OCI-LY7 (cell line): ENCODE measurements around the gene GDPD2. TPM values are rescaled to one million over a fixed set of nuclear protein-coding genes. Genes with fewer than 3 reads are reported as not detected.

ENCODE experiments used
- BruUV-seq: library from RNA; stranded (reverse); fragments of 400-500 nt; replicated peaks from 2 replicates; lab custom pipeline; 2021; lab: Mats Ljungman, UMichigan
- CTCF ChIA-PET: fragments of 300-600 bp; sonication (Branson Sonifier 250); formaldehyde crosslinking; loops from one replicate; lab custom pipeline; 2022; ENCODE audit warnings: antibody characterized with exemption; ENCODE audit not compliant: unreplicated experiment; lab: Charles Lee
- POLR2A ChIA-PET: fragments of 300-600 bp; sonication (Branson Sonifier 250); formaldehyde crosslinking; loops from one replicate; lab custom pipeline; 2022; ENCODE audit warnings: antibody characterized with exemption; lab: Charles Lee
- DNase-seq: peaks from one replicate; pipeline ENCODE4 v3.0.0-alpha.2; 2015; ENCODE audit warnings: low spot score
- H2AFZ ChIP-seq: fragments of 200-600 bp; sonication (generic), shearing (Covaris generic); 2 replicates; pipeline ENCODE4 v1.6.1; 2014; ENCODE audit warnings: mild to moderate bottlenecking, antibody characterized with exemption, low read length, moderate library complexity
- H3K27ac ChIP-seq: fragments of 200-600 bp; sonication (generic); 2 replicates; pipeline ENCODE4 v1.5.1; 2014; ENCODE audit warnings: mixed run types, low read depth, mild to moderate bottlenecking, moderate library complexity, low read length, inconsistent platforms; ENCODE audit not compliant: poor library complexity, severe bottlenecking
- H3K36me3 ChIP-seq: fragments of 200-600 bp; sonication (generic); 2 replicates; pipeline ENCODE4 v1.6.1; 2014; ENCODE audit warnings: mild to moderate bottlenecking, antibody characterized with exemption, low read length, moderate library complexity, mixed read lengths; ENCODE audit not compliant: insufficient read depth
- H3K4me1 ChIP-seq: fragments of 200-600 bp; sonication (generic); 2 replicates; pipeline ENCODE4 v1.5.1; 2014; ENCODE audit warnings: mild to moderate bottlenecking, low read length; ENCODE audit not compliant: insufficient read depth, poor library complexity, severe bottlenecking
- H3K4me2 ChIP-seq: fragments of 200-600 bp; sonication (generic); 2 replicates; pipeline ENCODE4 v1.6.1; 2014; ENCODE audit warnings: mild to moderate bottlenecking, low read length
- H3K4me3 ChIP-seq: fragments of 200-600 bp; sonication (generic); 2 replicates; pipeline ENCODE4 v1.5.1; 2014; ENCODE audit warnings: mild to moderate bottlenecking, low read depth, low read length; ENCODE audit not compliant: poor library complexity, severe bottlenecking
- H3K79me2 ChIP-seq: fragments of 200-600 bp; sonication (generic); 2 replicates; pipeline ENCODE4 v1.6.1; 2016; ENCODE audit warnings: low read depth, mild to moderate bottlenecking, low read length, moderate library complexity, mixed read lengths; ENCODE audit not compliant: insufficient read depth
- H3K9me2 ChIP-seq: fragments of 200-600 bp; sonication (generic); 2 replicates; pipeline ENCODE4 v1.6.1; 2016; ENCODE audit warnings: mild to moderate bottlenecking, low read length, mixed read lengths; ENCODE audit not compliant: insufficient read depth
- H3K9me3 ChIP-seq: fragments of 200-600 bp; sonication (generic); 2 replicates; pipeline ENCODE4 v1.6.1; 2014; ENCODE audit warnings: mild to moderate bottlenecking, mixed run types, low read length, mixed read lengths
- H4K20me1 ChIP-seq: fragments of 200-600 bp; sonication (generic); 2 replicates; pipeline ENCODE4 v1.6.1; 2014; ENCODE audit warnings: mild to moderate bottlenecking, antibody characterized with exemption, low read length, moderate library complexity, mixed read lengths; ENCODE audit not compliant: insufficient read depth
- CTCF ChIP-seq: fragments of 200-600 bp; sonication (generic); conservative IDR thresholded peaks from 2 replicates; pipeline ENCODE4 v1.5.1; 2014; ENCODE audit warnings: mild to moderate bottlenecking, antibody characterized with exemption, low read length, moderate library complexity, mixed read lengths
- EZH2phosphoT487 ChIP-seq: fragments of 200-600 bp; sonication (generic); IDR thresholded peaks from 2 replicates; pipeline ENCODE4 v1.6.1; 2018; ENCODE audit warnings: low read depth, borderline replicate concordance, mild to moderate bottlenecking, mixed run types, antibody characterized with exemption, low read length, moderate library complexity, mixed read lengths
- intact Hi-C: fragments of 100-400 bp; cut with micrococcal nuclease; formaldehyde crosslinking; loops from one replicate; pipeline ENCODE4 v1.10.0; 2022; ENCODE audit not compliant: unreplicated experiment
- total RNA-seq, 2 experiments: library from RNA; depleted of rRNA in 1 of 2; stranded (reverse); fragments of >200 nt in 1 of 2; shearing (Covaris generic) in 1 of 2; gene quantifications; 2 replicates each; pipeline ENCODE4 v1.2.3, GENCODE V29; 2014 to 2022

The GDPD2 gene
- total RNA-seq, 2 experiments from 2014 or later: 0.16 TPM; not detected in 1

GRCh38 chrX:70424801-70425200 is 1.7 kb downstream of the GDPD2 start:
- no peaks in the 10 kb centered on the region for H3K4me1 ChIP-seq
- POLR2A ChIA-PET: no interaction called here
- H2AFZ ChIP-seq: no peak overlapping the region
- no TSS peak for BruUV-seq
- H3K79me2 ChIP-seq: no peaks in the 10 kb centered on the region
- H3K4me2 ChIP-seq: no peak overlapping the region
- no peak overlapping the region for H3K4me3 ChIP-seq
- H3K27ac ChIP-seq: no peak overlapping the region
- no peaks in the 10 kb centered on the region for H4K20me1 ChIP-seq
- no peaks in the 10 kb centered on the region for H3K9me2 ChIP-seq
- intact Hi-C loops: no loop called here
- peaks cover 17% of the 10 kb centered on the region for H3K36me3 ChIP-seq
- DNase-seq: no peak
- no peak for TF ChIP-seq CTCF
- TF ChIP-seq EZH2phosphoT487: no peak
- H3K9me3 ChIP-seq: no peaks in the 10 kb centered on the region
- CTCF ChIA-PET: no interaction called here

DNA sequence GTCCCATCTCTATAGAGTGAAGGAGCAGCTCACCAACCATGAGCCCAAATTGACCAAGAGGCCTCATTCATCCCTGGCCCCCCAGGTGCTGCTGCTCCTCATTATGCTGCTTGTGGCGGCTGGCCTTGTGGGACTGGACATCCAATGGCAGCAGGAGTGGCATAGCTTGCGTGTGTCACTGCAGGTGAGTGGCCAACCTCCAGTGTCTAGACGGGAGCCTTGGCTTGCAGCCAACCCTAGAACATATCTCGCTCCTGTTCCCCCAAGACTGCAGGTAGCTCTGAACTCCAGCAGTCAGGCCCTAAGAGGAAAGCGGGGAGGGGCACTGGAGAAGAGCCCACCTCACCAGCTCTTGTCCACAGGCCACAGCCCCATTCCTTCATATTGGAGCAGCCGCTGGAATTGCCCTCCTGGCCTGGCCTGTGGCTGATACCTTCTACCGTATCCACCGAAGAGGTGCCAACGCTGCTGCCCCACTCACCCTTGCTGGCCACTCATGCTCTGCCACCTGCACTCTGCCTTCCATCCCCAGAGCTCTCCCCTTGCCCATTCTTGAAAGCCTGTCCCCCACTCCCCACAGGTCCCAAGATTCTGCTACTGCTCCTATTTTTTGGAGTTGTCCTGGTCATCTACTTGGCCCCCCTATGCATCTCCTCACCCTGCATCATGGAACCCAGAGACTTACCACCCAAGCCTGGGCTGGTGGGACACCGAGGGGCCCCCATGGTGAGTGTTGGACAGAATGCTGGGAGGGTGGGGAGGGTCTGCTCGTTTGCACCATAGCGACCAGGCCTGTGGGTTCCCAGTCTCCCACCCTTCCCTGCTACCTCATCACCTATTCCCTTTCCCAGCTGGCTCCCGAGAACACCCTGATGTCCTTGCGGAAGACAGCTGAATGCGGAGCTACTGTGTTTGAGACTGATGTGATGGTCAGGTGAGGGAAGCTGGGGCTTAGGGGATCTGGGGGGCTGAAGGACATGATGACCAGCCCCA is 3.5 kb downstream of the GDPD2 start:
- no peak for TF ChIP-seq CTCF
- TF ChIP-seq EZH2phosphoT487: no peak
- peaks cover 1% of the 10 kb centered on the region; the same call in 1 of the 2 replicates for H3K36me3 ChIP-seq
- no peaks in the 10 kb centered on the region for H3K9me2 ChIP-seq
- no peaks in the 10 kb centered on the region for H3K4me1 ChIP-seq
- H4K20me1 ChIP-seq: no peaks in the 10 kb centered on the region
- no peak overlapping the region for H2AFZ ChIP-seq
- no peaks in the 10 kb centered on the region for H3K79me2 ChIP-seq
- no peak overlapping the region for H3K27ac ChIP-seq
- no peak for DNase-seq
- BruUV-seq: no TSS peak
- no peaks in the 10 kb centered on the region for H3K9me3 ChIP-seq
- H3K4me2 ChIP-seq: no peak overlapping the region
- intact Hi-C loops: no loop called here
- ChIA-PET POLR2A (no interaction called here), CTCF (interaction anchor here (0.6 kb wide), 1 partner anchor 126 kb away, joined by 4 read pairs; no protein-coding TSS in a partner anchor)
- no peak overlapping the region for H3K4me3 ChIP-seq

DNA sequence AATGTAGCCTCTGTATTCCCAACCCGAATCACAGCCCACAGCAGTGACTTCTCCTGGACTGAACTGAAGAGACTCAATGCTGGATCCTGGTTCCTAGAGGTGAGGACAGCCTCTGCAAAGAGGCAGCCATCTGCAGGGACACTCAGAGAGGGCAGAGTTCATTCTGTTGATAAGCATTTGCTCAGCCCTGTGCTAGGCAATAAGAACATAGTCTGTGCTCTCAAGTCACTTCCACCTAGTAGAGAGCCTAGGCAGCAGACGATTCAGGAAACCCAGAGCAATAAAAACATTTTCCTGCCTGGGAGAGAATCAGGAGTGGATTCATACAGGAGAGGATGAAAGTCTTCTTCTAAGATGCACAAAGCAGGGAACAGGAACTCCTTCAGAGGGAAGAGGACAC is 4.3 kb downstream of the GDPD2 start:
- Histone ChIP-seq H3K9me3 (no peaks in the 10 kb centered on the region), H3K36me3 (no peaks in the 10 kb centered on the region), H4K20me1 (no peaks in the 10 kb centered on the region), H3K4me3 (no peak overlapping the region), H3K4me1 (no peaks in the 10 kb centered on the region), H3K9me2 (no peaks in the 10 kb centered on the region), H2AFZ (no peak overlapping the region), H3K27ac (no peak overlapping the region), H3K79me2 (no peaks in the 10 kb centered on the region), H3K4me2 (no peak overlapping the region)
- TF ChIP-seq CTCF (no peak), EZH2phosphoT487 (no peak)
- ChIA-PET POLR2A (no interaction called here), CTCF (interaction anchor here (0.6 kb wide), 1 partner anchor 127 kb away, joined by 4 read pairs; no protein-coding TSS in a partner anchor)
- intact Hi-C loops: no loop called here
- no peak for DNase-seq
- no TSS peak for BruUV-seq
